PC-9 (cell line): ENCODE measurements around the gene MAST1.

Experiments
- CTCF ChIP-seq: fragments of 200-600 bp; sonication (generic); conservative IDR thresholded peaks from 2 replicates; pipeline ENCODE4 v1.6.1; 2017; ENCODE audit warnings: mixed run types, antibody characterized with exemption, mild to moderate bottlenecking, moderate library complexity
- EZH2 ChIP-seq: fragments of 200-600 bp; sonication (generic); IDR thresholded peaks from 2 replicates; pipeline ENCODE4 v1.8.0; 2017; ENCODE audit warnings: antibody characterized with exemption, low read depth

DNA sequence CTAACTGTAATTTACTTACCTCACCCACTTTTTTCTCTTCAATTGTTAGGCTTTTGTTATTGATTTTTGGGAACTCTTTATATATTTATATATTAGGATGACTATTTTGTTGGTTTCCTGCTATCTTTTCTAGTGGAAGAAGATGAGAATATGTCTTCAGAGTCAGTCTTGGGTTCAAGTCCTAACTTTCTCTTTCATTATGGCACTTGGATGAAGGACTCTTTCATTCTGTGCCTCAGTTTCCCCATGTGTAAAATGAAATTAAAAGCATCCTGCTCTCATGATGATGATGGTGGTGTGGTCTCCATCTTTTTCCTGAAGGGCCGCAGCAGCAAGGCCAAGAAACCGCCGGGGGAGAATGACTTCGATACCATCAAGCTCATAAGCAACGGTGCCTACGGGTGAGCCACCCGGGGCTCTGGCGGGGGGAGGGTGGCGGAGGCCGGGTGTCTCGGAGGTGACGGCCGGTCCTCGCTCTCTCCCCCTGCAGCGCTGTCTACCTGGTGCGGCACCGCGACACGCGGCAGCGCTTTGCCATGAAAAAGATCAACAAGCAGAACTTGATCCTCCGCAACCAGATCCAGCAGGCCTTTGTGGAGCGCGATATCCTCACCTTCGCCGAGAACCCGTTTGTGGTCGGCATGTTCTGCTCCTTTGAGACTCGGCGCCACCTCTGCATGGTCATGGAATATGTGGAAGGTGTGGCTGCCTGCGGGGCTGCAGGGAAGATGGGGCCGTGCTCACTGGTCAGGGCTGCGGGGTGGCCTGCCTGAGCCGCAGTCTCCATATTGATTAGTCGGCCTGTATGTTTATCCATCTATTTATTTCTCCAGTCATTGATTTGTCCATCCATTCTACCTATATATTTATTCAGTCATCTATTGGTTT is 20.0 kb downstream of the MAST1 start:
- no peak for TF ChIP-seq CTCF
- no peak for TF ChIP-seq EZH2
